GM12878 (cell line): ENCODE results near the gene DNAH17.

Experiments used
- CHD1 ChIP-seq: IDR thresholded peaks from 2 replicates; pipeline ENCODE4 v1.6.1; 2012; ENCODE audit warnings: low read depth, low read length, improper control_type of control experiment
- CTCF ChIP-seq, 3 experiments: IDR thresholded peaks in 2 of 3; conservative IDR thresholded peaks in 1 of 3; 2 replicates each; pipeline ENCODE4 v1.5.1; 2011; ENCODE audit warnings: low read depth in 3 of 3, low read length in 3 of 3, mild to moderate bottlenecking in 3 of 3, control low read depth in 2 of 3, moderate library complexity in 2 of 3, inconsistent platforms in 1 of 3, mixed read lengths in 1 of 3; ENCODE audit not compliant: control insufficient read depth in 2 of 3, insufficient read depth in 1 of 3; ENCODE audit errors: extremely low read depth in 1 of 3
- E2F8 ChIP-seq: fragments of 450-650 bp; IDR thresholded peaks from 2 replicates; pipeline ENCODE4 v1.6.1; 2018; ENCODE audit warnings: mild to moderate bottlenecking, low read depth, moderate library complexity; ENCODE audit not compliant: partially characterized antibody
- FOXM1 ChIP-seq: IDR thresholded peaks from 2 replicates; pipeline ENCODE4 v1.6.1; 2012; ENCODE audit warnings: low read depth, mild to moderate bottlenecking, inconsistent platforms, low read length, moderate library complexity
- JUNB ChIP-seq: IDR thresholded peaks from 2 replicates; pipeline ENCODE4 v1.6.1; 2016; ENCODE audit warnings: antibody characterized with exemption, mild to moderate bottlenecking
- JUND ChIP-seq: IDR thresholded peaks from 2 replicates; pipeline ENCODE4 v1.6.1; 2012; ENCODE audit warnings: low read depth, mild to moderate bottlenecking, low read length, improper control_type of control experiment, moderate library complexity
- MAX ChIP-seq: IDR thresholded peaks from 2 replicates; pipeline ENCODE4 v1.6.1; 2012; ENCODE audit warnings: low read depth, low read length, improper control_type of control experiment
- NR2F1 ChIP-seq: fragments of 450-650 bp; conservative IDR thresholded peaks from 2 replicates; pipeline ENCODE4 v1.6.1; 2017; ENCODE audit warnings: mild to moderate bottlenecking
- POLR2AphosphoS5 ChIP-seq: IDR thresholded peaks from 2 replicates; pipeline ENCODE4 v1.6.1; 2011; ENCODE audit warnings: mild to moderate bottlenecking, low read length, inconsistent platforms
- RELA ChIP-seq: fragments of 450-650 bp; IDR thresholded peaks from 2 replicates; pipeline ENCODE4 v1.8.0; 2014; ENCODE audit warnings: borderline replicate concordance; ENCODE audit not compliant: partially characterized antibody
- TARDBP ChIP-seq: IDR thresholded peaks from 2 replicates; pipeline ENCODE4 v1.6.1; 2016; ENCODE audit warnings: borderline replicate concordance
- YY1 ChIP-seq: IDR thresholded peaks from 2 replicates; pipeline ENCODE4 v1.6.1; 2011; ENCODE audit warnings: low read depth, mild to moderate bottlenecking, low read length
- ZBTB33 ChIP-seq: fragments of 450-650 bp; IDR thresholded peaks from 2 replicates; pipeline ENCODE4 v1.6.1; 2017; ENCODE audit warnings: mild to moderate bottlenecking

GRCh38 chr17:78484271-78485246 lies 92.6 kb downstream of the DNAH17 start:
- TF ChIP-seq CTCF (IDR thresholded peaks at IDR 0.05 in 2 of 3, conservative IDR thresholded peaks at IDR 0.05 in 1 of 3; ENCODE audit: control insufficient read depth in 2 of 3, extremely low read depth in 1 of 3, insufficient read depth in 1 of 3, low read depth in 3 of 3, low read length in 3 of 3) (no peak), CHD1 (no peak), JUND (no peak), FOXM1 (no peak), MAX (no peak), NR2F1 (no peak), E2F8 (no peak), POLR2AphosphoS5 (peak; percentile 63; the same call in 1 of the 2 replicates), YY1 (no peak), JUNB (no peak), ZBTB33 (no peak), RELA (no peak), TARDBP (no peak)
